ENCODE data around the gene RRM1. TPM values are rescaled to one million over a fixed set of nuclear protein-coding genes. Genes with fewer than 3 reads are reported as not detected.

RRM1 gene
- total RNA-seq, 3 donors from 2014 or later, result 29.5 to 63.4 (median 36.3) TPM

DNA sequence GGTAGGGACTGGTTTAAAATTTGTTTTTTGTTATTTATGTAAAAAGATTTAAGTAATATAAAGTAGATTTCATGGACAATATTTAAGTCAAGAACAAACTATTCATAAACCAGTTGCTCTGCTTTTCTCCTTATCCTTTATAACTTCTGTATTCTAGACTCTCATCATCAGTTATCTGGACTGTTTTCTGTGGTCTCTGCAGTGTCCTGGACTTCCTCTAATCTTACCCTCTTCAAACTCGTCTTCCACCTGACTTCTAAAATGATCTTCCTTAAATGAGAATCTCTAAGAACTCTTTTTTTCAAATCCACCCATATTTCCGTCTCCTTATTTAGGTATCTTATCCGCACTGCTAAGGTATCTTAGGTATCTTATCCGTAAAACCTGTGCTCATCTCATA lies 8.1 kb downstream of the RRM1 start:
- TF ChIP-seq, protein P1, sequence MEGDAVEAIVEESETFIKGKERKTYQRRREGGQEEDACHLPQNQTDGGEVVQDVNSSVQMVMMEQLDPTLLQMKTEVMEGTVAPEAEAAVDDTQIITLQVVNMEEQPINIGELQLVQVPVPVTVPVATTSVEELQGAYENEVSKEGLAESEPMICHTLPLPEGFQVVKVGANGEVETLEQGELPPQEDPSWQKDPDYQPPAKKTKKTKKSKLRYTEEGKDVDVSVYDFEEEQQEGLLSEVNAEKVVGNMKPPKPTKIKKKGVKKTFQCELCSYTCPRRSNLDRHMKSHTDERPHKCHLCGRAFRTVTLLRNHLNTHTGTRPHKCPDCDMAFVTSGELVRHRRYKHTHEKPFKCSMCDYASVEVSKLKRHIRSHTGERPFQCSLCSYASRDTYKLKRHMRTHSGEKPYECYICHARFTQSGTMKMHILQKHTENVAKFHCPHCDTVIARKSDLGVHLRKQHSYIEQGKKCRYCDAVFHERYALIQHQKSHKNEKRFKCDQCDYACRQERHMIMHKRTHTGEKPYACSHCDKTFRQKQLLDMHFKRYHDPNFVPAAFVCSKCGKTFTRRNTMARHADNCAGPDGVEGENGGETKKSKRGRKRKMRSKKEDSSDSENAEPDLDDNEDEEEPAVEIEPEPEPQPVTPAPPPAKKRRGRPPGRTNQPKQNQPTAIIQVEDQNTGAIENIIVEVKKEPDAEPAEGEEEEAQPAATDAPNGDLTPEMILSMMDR (IDR thresholded peaks at IDR 0.05), result no peak
- Histone ChIP-seq H3K4me3 (no peak overlapping the region), H3K36me3 (ENCODE audit: low read depth) (no peaks in the 10 kb centered on the region), H3K9me3 (no peaks in the 10 kb centered on the region), H3K4me1 (ENCODE audit: low read depth) (peaks cover 2% of the 10 kb centered on the region)
- ATAC-seq (no peak), DNase-seq (no peak)
- intact Hi-C loops (cut with DNase I, micrococcal nuclease), result no loop called here

DNA sequence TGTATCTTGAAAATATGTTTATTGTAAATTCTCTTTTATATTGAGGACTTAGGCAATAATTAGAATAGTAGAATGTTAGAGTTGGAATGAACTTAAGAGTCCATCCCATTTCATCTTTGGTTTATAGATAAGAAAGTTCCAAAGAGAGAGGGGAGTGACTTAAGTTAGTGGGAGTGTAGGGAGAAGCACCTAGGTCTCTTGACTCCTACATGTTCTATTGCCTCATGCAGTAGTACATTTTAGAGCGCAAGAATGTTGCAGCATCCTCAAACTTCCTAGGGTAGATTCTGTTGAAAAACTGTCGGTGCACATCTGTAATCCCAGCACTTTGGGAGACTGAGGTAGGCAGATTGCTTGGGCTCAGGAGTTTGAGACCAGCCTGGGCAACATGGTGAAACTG lies 8.7 kb downstream of the RRM1 start:
- Histone ChIP-seq H3K36me3 (ENCODE audit: low read depth) (no peaks in the 10 kb centered on the region), H3K9me3 (no peaks in the 10 kb centered on the region), H3K4me1 (ENCODE audit: low read depth) (peaks cover 3% of the 10 kb centered on the region), H3K4me3 (no peak overlapping the region)
- TF ChIP-seq, protein P1 (IDR thresholded peaks at IDR 0.05), result no peak
- intact Hi-C loops (cut with DNase I, micrococcal nuclease), result no loop called here
- DNase-seq, result no peak
- ATAC-seq, result no peak

DNA sequence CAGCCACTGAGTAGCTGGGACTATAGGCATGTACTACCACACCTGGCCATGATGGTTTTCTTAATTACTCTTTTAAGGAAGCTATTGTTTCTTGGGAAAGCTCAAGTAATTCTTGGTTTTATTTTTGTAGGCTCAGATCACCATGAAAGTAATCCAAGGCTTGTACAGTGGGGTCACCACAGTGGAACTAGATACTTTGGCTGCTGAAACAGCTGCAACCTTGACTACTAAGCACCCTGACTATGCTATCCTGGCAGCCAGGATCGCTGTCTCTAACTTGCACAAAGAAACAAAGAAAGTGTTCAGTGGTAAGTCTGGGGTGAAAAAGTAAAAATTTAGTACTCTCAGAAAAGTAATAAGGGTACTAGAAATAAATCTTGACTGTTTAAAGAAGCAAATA lies 11.3 kb downstream of the RRM1 start:
- TF ChIP-seq, protein P1 (IDR thresholded peaks at IDR 0.05), result no peak
- Histone ChIP-seq H3K36me3 (ENCODE audit: low read depth) (no peaks in the 10 kb centered on the region), H3K9me3 (no peaks in the 10 kb centered on the region), H3K4me1 (ENCODE audit: low read depth) (peaks cover 3% of the 10 kb centered on the region), H3K4me3 (no peak overlapping the region)
- ATAC-seq (no peak), DNase-seq (no peak)
- intact Hi-C loops (cut with DNase I, micrococcal nuclease), result no loop called here

DNA sequence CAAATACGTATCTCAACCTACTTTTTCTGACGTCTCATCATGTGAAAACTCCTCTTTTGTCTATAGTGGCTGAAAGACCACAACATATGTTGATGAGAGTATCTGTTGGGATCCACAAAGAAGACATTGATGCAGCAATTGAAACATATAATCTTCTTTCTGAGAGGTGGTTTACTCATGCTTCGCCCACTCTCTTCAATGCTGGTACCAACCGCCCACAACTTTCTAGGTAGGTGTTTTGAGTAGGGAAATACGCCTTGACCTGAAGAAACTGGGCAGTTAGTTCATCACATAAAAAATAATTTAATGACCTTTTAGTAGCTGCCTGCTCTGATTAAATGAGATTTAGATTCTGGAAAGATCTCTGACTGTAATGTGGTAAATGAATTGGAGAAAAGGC lies 17.2 kb downstream of the RRM1 start:
- intact Hi-C loops (cut with DNase I, micrococcal nuclease), result no loop called here
- H3K9me3 ChIP-seq, result no peaks in the 10 kb centered on the region
- no peak for DNase-seq
- no peak for ATAC-seq
- H3K36me3 ChIP-seq (ENCODE audit: low read depth), result no peaks in the 10 kb centered on the region
- H3K4me1 ChIP-seq (ENCODE audit: low read depth), result peaks cover 3% of the 10 kb centered on the region
- TF ChIP-seq, protein P1 (IDR thresholded peaks at IDR 0.05), result no peak
- H3K4me3 ChIP-seq, result no peak overlapping the region

DNA sequence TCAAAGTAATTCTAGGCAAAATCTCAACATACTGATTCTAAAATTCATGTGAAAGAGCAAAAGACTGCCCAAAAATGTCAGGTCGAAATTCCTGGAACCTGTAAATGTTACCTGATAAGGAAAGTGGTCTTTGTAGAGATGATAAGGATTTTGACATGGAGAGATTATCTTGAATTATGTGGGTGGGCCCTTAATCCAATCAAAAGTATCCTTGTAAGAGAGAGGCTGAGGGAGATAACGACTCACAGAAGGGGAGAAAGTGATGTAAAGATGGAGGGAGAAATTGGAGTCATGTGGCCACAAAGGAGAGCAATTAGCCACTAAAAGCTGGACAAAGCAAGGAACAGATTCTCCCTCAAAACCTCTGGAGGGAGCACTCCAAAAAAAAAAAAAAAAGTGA lies 20.5 kb downstream of the RRM1 start:
- DNase-seq, result no peak
- intact Hi-C loops (cut with DNase I, micrococcal nuclease), result no loop called here
- H3K4me1 ChIP-seq (ENCODE audit: low read depth), result no peaks in the 10 kb centered on the region
- no peak overlapping the region for H3K4me3 ChIP-seq
- H3K9me3 ChIP-seq, result no peaks in the 10 kb centered on the region
- TF ChIP-seq, protein P1 (IDR thresholded peaks at IDR 0.05), result no peak
- H3K36me3 ChIP-seq (ENCODE audit: low read depth), result no peaks in the 10 kb centered on the region
- ATAC-seq, result no peak

DNA sequence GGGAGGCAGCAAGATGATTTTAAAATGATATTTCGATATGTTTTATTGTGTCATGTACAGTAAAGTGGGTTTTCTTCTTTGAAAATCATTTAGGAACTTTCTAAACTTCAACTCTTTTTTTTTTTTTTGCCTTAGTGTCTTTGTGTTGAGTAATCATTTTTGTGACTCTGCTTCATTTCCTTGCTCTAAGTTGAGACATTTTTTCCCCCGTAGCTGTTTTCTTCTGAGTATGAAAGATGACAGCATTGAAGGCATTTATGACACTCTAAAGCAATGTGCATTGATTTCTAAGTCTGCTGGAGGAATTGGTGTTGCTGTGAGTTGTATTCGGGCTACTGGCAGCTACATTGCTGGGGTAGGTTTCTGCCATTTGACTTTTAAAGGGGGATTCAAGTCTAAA lies 23.5 kb downstream of the RRM1 start:
- TF ChIP-seq, protein P1 (IDR thresholded peaks at IDR 0.05), result no peak
- no peak for DNase-seq
- no peak for ATAC-seq
- no peaks in the 10 kb centered on the region for H3K36me3 ChIP-seq (ENCODE audit: low read depth)
- no peaks in the 10 kb centered on the region for H3K4me1 ChIP-seq (ENCODE audit: low read depth)
- intact Hi-C loops (cut with DNase I, micrococcal nuclease), result no loop called here
- H3K9me3 ChIP-seq, result no peaks in the 10 kb centered on the region
- H3K4me3 ChIP-seq, result no peak overlapping the region

All from mucosa of descending colon (tissue), 3 donors.